Left lung (tissue), 10 donors: ENCODE data around the gene MUS81. TPM values are rescaled to one million over a fixed set of nuclear protein-coding genes. Genes with fewer than 3 reads are reported as not detected.

Experiments used
- ATAC-seq: fragments of 200-7000 bp; cut with Tn5 transposase; one replicate; pipeline ENCODE4 v1.9.1; 2020; ENCODE audit warnings: moderate library complexity
- DNase-seq, 4 donors: peaks; one replicate each; pipeline ENCODE4 v3.0.0-alpha.2; 2013 to 2020
- H3K27ac ChIP-seq, 2 donors: fragments of 200-600 bp; sonication (generic) in 1 of 2; one replicate each; pipeline versions ENCODE4 v1.5.0 to v1.8.0; 2020 to 2021
- H3K27me3 ChIP-seq, 2 donors: fragments of 200-600 bp; sonication (generic) in 1 of 2; one replicate each; pipeline versions ENCODE4 v1.5.0 to v1.8.0; 2020 to 2021
- H3K36me3 ChIP-seq, 2 donors: fragments of 200-600 bp; sonication (generic) in 1 of 2; one replicate each; pipeline versions ENCODE4 v1.5.0 to v1.8.0; 2020 to 2021
- H3K4me1 ChIP-seq, 2 donors: fragments of 200-600 bp; one replicate each; pipeline ENCODE4 v1.8.0; 2021
- H3K4me3 ChIP-seq, 2 donors: fragments of 200-600 bp; sonication (generic) in 1 of 2; one replicate each; pipeline versions ENCODE4 v1.5.0 to v1.8.0; 2020 to 2021; ENCODE audit warnings: mild to moderate bottlenecking in 1 of 2
- H3K9me3 ChIP-seq, 2 donors: fragments of 200-600 bp; sonication (generic) in 1 of 2; one replicate each; pipeline versions ENCODE4 v1.5.0 to v1.8.0; 2020 to 2021
- CTCF ChIP-seq, 2 donors: fragments of 200-600 bp; sonication (generic) in 1 of 2; IDR thresholded peaks; one replicate each; pipeline versions ENCODE4 v1.5.0 to v1.8.0; 2021; ENCODE audit warnings: antibody characterized with exemption in 2 of 2
- intact Hi-C, 2 donors: fragments of 100-400 bp; cut with DNase I; formaldehyde crosslinking; loops; one replicate each; pipeline versions ENCODE4 v1.11.2 to v1.14.2; 2022
- polyA plus RNA-seq, 6 donors: library from polyadenylated mRNA; unstranded; fragments of 120-200 nt; gene quantifications; one replicate each; pipeline ENCODE4 v1.2.1, GENCODE V29; 2013; ENCODE audit not compliant: insufficient read length in 6 of 6
- total RNA-seq, 2 donors: library from RNA; stranded (reverse); fragmentation: NEBNext Ultra II Directional; extraction: Animal tissue kit (Norgen Biotek cat#: 25700); gene quantifications; one replicate each; pipeline ENCODE4 v1.2.1, GENCODE V29; 2021
- donor health status: DM: no; HTN: yes; CAD: no.
- donor health status: DM: no; HTN: no; CAD: no.

Gene MUS81
- total and polyA plus RNA-seq, 8 donors = 43.4 to 55.0 (median 50.9) TPM

DNA sequence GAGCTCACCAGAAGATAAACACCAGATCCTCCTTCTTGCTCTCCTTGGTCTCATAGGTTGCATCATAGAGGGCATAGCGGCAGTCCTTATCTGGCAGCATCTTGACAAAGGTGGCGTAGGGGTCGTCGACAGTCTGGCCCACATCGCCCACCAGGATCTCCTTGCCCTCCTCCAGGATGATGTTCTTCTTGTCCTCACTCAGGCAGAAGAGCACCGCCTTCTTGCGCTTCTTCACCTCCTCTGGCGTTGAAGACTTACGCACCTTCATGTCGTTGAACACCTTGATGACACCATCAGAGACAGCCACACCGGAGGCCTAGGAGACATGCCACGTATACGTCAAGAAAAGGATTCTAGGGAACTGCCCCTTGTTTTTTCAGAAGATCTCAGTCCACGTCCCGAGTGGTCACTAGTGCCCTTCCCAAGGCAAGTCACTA is 4.3 kb upstream of the MUS81 start:
- intact Hi-C loops = no loop called here
- Histone ChIP-seq H3K4me3 (peak overlapping the region; percentile 95 to 96), H3K4me1 (peaks cover 8 to 52% of the 10 kb centered on the region in 2 donors), H3K27ac (peak overlapping the region in 1 of 2 donors; percentile 99), H3K27me3 (no peaks in the 10 kb centered on the region), H3K9me3 (no peaks in the 10 kb centered on the region), H3K36me3 (peaks cover 6 to 54% of the 10 kb centered on the region in 2 donors)
- DNase-seq (no peak), ATAC-seq (no peak)
- TF ChIP-seq CTCF (IDR thresholded peaks at IDR 0.05) = no peak

- DNase-seq (peak; percentile 69 to 96 (median 80)), ATAC-seq (peak; percentile 48)
- peak overlapping the region; percentile 95 to 99 for H3K27ac ChIP-seq
- peaks cover 15 to 61% of the 10 kb centered on the region in 2 donors for H3K4me1 ChIP-seq
- TF ChIP-seq CTCF (IDR thresholded peaks at IDR 0.05) = peak in 1 of 2 donors; percentile 14
- H3K27me3 ChIP-seq = no peaks in the 10 kb centered on the region
- H3K36me3 ChIP-seq = peaks cover 6 to 47% of the 10 kb centered on the region in 2 donors
- intact Hi-C loops = no loop called here
- peak overlapping the region; percentile 95 to 96 for H3K4me3 ChIP-seq
- H3K9me3 ChIP-seq = no peaks in the 10 kb centered on the region
Observed at GRCh38 chr11:65856689-65857499, 3.3 kb upstream of the MUS81 start.

DNA sequence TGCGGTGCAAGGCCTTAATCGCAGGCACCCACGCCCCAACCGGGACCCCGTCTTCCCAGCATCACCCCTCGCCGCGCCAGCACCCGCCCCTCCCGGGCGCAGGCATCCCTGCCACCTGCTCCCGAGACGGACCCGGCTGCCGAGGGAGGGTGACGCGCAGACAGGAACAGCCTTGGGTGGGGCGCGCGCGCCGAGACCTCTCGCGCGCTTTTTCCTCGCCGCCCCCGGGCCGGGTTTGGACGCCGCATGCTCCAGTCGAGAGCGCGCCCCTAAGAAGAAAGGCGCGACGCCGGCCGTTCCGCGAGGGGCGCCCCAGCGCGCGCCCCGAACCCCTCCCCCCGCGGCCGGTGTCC is 2.8 kb upstream of the MUS81 start:
- H3K27ac ChIP-seq = peak overlapping the region; percentile 95 to 99
- H3K27me3 ChIP-seq = no peaks in the 10 kb centered on the region
- H3K9me3 ChIP-seq = no peaks in the 10 kb centered on the region
- H3K4me1 ChIP-seq = peaks cover 19 to 67% of the 10 kb centered on the region in 2 donors
- intact Hi-C loops = no loop called here
- TF ChIP-seq CTCF (IDR thresholded peaks at IDR 0.05) = no peak
- DNase-seq (no peak), ATAC-seq (no peak)
- peaks cover 6 to 47% of the 10 kb centered on the region in 2 donors for H3K36me3 ChIP-seq
- peak overlapping the region; percentile 95 to 96 for H3K4me3 ChIP-seq

DNA sequence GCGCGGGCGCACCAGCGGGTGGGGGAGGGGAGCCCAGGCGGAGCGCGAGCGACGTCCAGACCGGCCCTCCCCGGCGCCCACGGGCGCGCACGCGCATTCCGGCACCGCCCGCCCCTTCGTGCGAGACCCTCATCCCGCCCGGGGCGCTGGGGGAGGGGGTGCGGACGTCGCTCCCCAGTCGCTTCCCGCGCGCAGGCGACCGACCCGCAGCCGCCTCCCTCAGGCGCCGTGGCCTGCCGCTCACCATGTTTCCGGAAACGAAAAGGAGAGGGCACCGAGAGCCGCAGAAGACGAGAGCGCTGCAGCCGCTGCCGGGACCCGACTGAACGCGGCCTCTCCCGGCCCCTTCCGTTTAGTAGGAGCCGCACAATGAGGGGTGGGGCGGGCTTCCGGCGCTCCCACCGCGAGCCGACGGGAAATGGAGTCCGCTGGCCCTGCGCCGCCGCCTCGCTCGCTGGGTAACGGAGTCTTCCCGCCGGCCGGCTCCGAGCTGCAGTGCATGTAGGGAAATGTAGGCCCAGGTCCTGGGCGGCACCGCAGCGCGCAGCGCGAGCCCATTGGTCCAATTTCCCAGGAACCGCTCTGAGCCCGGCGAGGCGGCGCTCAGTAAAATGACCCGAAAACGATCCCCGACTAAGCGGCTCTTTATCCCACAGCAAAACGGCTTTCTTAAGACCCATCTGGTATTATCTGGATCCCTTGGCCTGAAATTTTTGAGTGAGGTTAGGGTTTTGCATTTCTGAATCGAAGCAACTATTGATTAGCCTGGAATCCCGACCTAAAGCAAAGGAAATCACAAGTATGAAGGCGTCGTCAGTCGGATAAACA is 2.2 kb upstream of the MUS81 start, which contains the start of gene CFL1:
Gene CFL1, minus strand, starts transcription at position 328 of the 828 bp plus-strand sequence. Its CDS starts 81 bp downstream, at position 247.
- DNase-seq (peak; percentile 96 to 99 (median 98)), ATAC-seq (peak; percentile 75)
- no peak for TF ChIP-seq CTCF (IDR thresholded peaks at IDR 0.05)
- Histone ChIP-seq H3K36me3 (peaks cover 6 to 47% of the 10 kb centered on the region in 2 donors), H3K4me1 (peaks cover 19 to 73% of the 10 kb centered on the region in 2 donors), H3K27me3 (no peaks in the 10 kb centered on the region), H3K4me3 (peak within 1 kb of the TSS; percentile 95 to 96), H3K9me3 (no peaks in the 10 kb centered on the region), H3K27ac (peak within 1 kb of the TSS; percentile 95 to 99)
- intact Hi-C loops = no loop called here
